ENCODE data around the gene NCKAP1.

NCKAP1 gene

GRCh38 chr2:182891611-182892010, 146.6 kb downstream of the NCKAP1 start:
- ChIA-PET POLR2A (no interaction called here), CTCF (interaction anchor here (1.2 to 1.4 kb wide), 2 partner anchors 13 to 14 kb away, joined by 3 read pairs; no protein-coding TSS in a partner anchor)
- no peak overlapping the region for H3K4me3 ChIP-seq (ENCODE audit: low read depth, low read length)
- no peak for DNase-seq (ENCODE audit: low read depth, low spot score)
- no peak for TF ChIP-seq CTCF (IDR thresholded peaks at IDR 0.05; ENCODE audit: insufficient read depth, low read length, missing control alignments)

GRCh38 chr2:182890773-182891378, 147.4 kb downstream of the NCKAP1 start:
- TF ChIP-seq CTCF (IDR thresholded peaks at IDR 0.05; ENCODE audit: insufficient read depth, low read length, missing control alignments), result no peak
- ChIA-PET CTCF (interaction anchor here (1.4 kb wide), 1 partner anchor 14 kb away, joined by 3 read pairs; no protein-coding TSS in a partner anchor), POLR2A (no interaction called here)
- H3K4me3 ChIP-seq (ENCODE audit: low read depth, low read length), result no peak overlapping the region
- DNase-seq (ENCODE audit: low read depth, low spot score), result no peak

- CTCF ChIA-PET, result no interaction called here
- no peak for TF ChIP-seq CTCF (IDR thresholded peaks at IDR 0.05; ENCODE audit: insufficient read depth, low read length, missing control alignments)
- DNase-seq (ENCODE audit: low read depth, low spot score), result no peak
- no peak overlapping the region for H3K4me3 ChIP-seq (ENCODE audit: low read depth, low read length)
- POLR2A ChIA-PET, result no interaction called here
Observed at GRCh38 chr2:182890305-182890704, 148.0 kb downstream of the NCKAP1 start.

- CTCF ChIA-PET, result interaction anchor here (0.6 kb wide), 1 partner anchor 16 kb away, joined by 4 read pairs; no protein-coding TSS in a partner anchor
- POLR2A ChIA-PET, result no interaction called here
- no peak for DNase-seq (ENCODE audit: low read depth, low spot score)
- H3K4me3 ChIP-seq (ENCODE audit: low read depth, low read length), result no peak overlapping the region
- TF ChIP-seq CTCF (IDR thresholded peaks at IDR 0.05; ENCODE audit: insufficient read depth, low read length, missing control alignments), result no peak
Observed at GRCh38 chr2:182887753-182888415, 150.4 kb downstream of the NCKAP1 start.

- CTCF ChIA-PET, result no interaction called here
- DNase-seq (ENCODE audit: low read depth, low spot score), result no peak
- no peak overlapping the region for H3K4me3 ChIP-seq (ENCODE audit: low read depth, low read length)
- no peak for TF ChIP-seq CTCF (IDR thresholded peaks at IDR 0.05; ENCODE audit: insufficient read depth, low read length, missing control alignments)
- POLR2A ChIA-PET, result no interaction called here
Observed at GRCh38 chr2:182887093-182887492, 151.2 kb downstream of the NCKAP1 start.

GRCh38 chr2:182885771-182886170, 152.5 kb downstream of the NCKAP1 start:
- TF ChIP-seq CTCF (IDR thresholded peaks at IDR 0.05; ENCODE audit: insufficient read depth, low read length, missing control alignments), result no peak
- no peak for DNase-seq (ENCODE audit: low read depth, low spot score)
- H3K4me3 ChIP-seq (ENCODE audit: low read depth, low read length), result no peak overlapping the region
- ChIA-PET CTCF (no interaction called here), POLR2A (no interaction called here)

Data from AG04449 (cell line).